ENCODE data around the gene HDDC3.

The HDDC3 gene

GRCh38 chr15:90889736-90890456 is 42.5 kb downstream of the HDDC3 start:
- peak; percentile 16 for DNase-seq

- DNase-seq = no peak
Observed at GRCh38 chr15:90889313-90889730, 43.0 kb downstream of the HDDC3 start.

- DNase-seq = no peak
Observed at GRCh38 chr15:90887037-90887481, 45.3 kb downstream of the HDDC3 start.

GRCh38 chr15:90886291-90886614 is 46.1 kb downstream of the HDDC3 start:
- no peak for DNase-seq

GRCh38 chr15:90885432-90886290 is 46.7 kb downstream of the HDDC3 start:
- DNase-seq = peak; percentile 24

GRCh38 chr15:90884719-90885431 is 47.5 kb downstream of the HDDC3 start:
- no peak for DNase-seq

GRCh38 chr15:90883976-90884718 is 48.2 kb downstream of the HDDC3 start, which contains the start of gene FES:
Gene FES (plus strand): TSS chr15:90884504. CDS start chr15:90885046, 542 bp downstream.
- no peak for DNase-seq

- DNase-seq = no peak
Observed at GRCh38 chr15:90883526-90883975, 48.8 kb downstream of the HDDC3 start.

GRCh38 chr15:90882781-90883525 is 49.4 kb downstream of the HDDC3 start:
- DNase-seq = no peak

- DNase-seq = no peak
Observed at GRCh38 chr15:90881978-90882721, 50.2 kb downstream of the HDDC3 start.

- DNase-seq = no peak
Observed at GRCh38 chr15:90881181-90881977, 51.0 kb downstream of the HDDC3 start.

- no peak for DNase-seq
Observed at GRCh38 chr15:90880381-90881145, 51.8 kb downstream of the HDDC3 start.
